NK-92 (cell line): ENCODE data around the gene RNF133.
"Not testable (repeated sequence)": the region's sequence is repeated elsewhere in the genome, so short reads cannot be mapped to it uniquely, and the experiment has no call there.

Experiments used
- DNase-seq: peaks from one replicate; lab custom pipeline; 2025; ENCODE audit not compliant: unreplicated experiment; lab: John Stamatoyannopoulos, UW

The RNF133 gene

GRCh38 chr7:122691569-122692235 is 7.2 kb downstream of the RNF133 start:
- no peak for DNase-seq

DNA sequence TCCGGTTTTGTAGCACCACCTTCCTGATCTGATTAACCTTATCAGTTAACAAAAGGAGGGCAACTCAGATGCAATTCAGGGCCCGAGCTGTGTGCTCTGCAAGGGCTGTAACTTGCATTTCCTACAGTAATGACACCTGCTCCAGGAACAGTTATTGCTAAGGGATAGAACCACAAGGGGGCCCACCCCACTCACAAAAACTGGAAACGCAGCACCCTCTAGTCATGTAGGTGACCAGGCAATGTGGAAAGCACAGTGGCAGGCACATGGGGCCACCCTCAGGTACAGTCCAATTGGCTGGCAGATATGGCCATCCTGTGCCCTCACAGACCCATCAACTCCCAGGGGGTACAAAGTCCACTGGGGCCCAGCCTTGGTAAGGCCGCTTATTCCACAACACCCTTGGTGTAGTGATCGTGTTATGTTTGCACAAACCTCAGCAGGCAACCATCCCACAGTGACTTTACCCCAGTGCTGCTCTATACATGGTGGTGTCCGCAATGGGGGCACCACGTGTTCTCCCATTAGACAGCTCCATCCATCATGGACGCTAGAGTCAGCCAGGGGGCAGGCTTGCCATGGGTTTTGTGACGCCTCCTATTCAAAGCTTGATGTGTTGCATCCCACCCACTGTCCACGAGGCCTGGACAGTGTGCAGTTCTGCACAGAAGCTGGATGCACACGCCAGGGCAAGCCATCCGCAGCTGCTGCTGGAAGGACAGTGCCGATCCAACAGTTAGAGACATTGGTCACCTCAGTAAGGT is 9.4 kb downstream of the RNF133 start:
- DNase-seq, result no peak

DNA sequence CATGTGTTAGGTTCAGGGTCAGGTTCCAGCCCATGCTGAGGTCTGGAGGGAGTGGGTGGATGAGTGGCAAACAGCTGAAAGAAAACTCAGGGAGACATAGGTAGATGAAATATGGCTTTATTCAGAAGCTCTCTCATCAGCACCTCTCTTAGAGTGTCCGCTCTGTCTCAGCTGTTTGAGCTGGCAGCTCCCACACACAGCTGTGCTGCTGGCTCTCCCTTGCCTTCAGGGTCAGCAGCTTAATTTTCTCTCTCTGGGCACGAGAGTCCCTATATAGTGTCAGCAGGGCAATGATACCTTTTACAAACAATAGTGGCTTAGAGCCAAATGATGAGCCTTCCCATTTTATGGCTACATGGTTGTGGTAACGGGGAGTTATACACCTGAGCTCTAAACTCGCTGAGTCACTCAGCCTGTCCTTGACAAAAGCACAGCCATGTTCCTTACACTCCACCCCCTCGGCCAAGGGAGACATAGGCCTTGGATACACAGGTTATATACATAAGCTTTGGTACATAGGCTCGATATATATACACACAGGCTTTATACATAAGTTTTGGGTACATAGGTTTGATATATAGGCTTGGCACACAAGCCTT is 10.4 kb downstream of the RNF133 start:
- no peak for DNase-seq

- no peak for DNase-seq
Observed at GRCh38 chr7:122686360-122686878, 12.5 kb downstream of the RNF133 start.

- no peak for DNase-seq
Observed at GRCh38 chr7:122684504-122684903, 14.4 kb downstream of the RNF133 start.

GRCh38 chr7:122682815-122683550 is 15.9 kb downstream of the RNF133 start:
- no peak for DNase-seq

DNA sequence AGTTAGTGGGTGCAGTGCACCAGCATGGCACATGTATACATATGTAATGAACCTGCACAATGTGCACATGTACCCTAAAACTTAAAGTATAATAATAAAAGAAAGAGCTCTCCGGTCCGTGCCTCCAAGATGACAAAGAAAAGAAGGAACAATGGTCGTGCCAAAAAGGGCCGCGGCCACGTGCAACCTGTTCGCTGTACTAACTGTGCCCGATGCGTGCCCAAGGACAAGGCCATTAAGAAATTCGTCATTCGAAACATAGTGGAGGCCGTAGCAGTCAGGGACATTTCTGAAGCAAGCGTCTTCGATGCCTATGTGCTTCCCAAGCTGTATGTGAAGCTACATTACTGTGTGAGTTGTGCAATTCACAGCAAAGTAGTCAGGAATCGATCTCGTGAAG is 17.7 kb downstream of the RNF133 start:
- DNase-seq, result not testable (repeated sequence)

GRCh38 chr7:122679813-122680212 is 19.1 kb downstream of the RNF133 start:
- no peak for DNase-seq

DNA sequence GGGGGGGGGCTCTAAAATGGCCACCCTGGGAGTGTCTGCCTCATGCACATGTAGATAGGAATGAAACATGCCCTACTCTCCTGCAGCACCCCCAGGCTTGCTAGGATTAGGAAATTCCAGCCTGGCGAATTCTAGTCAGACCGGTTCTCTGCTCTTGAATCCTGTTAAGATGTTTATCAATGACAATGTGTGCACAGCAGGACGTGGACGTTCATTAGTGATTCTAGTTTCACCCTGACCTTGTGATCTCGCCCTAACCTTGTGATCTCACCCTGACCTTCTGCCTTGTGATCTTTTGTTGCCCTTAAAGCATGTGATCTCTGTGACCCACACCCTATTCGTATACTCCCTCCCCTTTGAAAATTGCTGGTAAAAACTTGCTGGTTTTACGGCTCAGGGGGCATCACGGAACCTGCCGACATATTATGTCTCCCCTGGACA is 19.6 kb downstream of the RNF133 start:
- DNase-seq, result not testable (repeated sequence)

DNA sequence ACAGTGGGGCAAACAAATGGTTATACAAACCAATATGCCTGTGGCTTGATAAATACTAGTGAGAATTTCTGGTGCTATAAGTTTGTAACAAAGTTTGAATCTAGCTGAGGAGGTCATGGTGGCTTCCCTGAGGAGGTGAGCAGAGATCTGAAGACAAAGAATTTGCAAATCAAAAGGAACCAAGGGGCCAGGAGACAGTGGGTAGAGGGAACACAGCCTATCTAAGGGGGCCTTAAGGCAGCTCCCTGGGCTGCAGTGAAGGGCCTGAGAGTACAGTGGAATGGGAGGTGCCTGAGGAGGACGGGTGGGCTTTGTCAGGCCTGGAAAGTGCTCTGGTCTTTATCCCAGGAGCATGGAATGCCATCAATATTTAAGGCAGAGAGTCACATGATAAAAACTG is 21.8 kb downstream of the RNF133 start:
- no peak for DNase-seq

GRCh38 chr7:122676466-122676865 is 22.5 kb downstream of the RNF133 start:
- DNase-seq, result no peak

GRCh38 chr7:122675621-122676020 is 23.3 kb downstream of the RNF133 start:
- no peak for DNase-seq

DNA sequence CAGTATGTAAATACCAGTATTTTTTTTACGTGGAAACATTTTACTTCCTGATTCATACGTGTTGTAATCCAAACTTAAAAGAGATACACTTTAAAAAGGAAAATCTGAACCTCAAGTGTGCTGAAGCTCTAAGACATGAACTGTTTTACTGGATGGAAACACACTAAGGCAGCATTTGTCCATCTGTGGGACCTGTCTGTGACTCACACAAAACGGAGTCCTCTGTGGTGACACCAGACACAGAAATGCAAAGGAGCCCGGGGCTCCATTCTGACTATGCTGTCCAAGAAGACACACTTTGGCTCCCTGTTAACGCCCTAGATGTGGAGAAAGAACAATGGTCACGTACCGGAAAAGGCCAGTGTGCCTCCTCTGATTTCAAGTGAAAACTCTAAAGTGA is 23.9 kb downstream of the RNF133 start:
- no peak for DNase-seq

DNA sequence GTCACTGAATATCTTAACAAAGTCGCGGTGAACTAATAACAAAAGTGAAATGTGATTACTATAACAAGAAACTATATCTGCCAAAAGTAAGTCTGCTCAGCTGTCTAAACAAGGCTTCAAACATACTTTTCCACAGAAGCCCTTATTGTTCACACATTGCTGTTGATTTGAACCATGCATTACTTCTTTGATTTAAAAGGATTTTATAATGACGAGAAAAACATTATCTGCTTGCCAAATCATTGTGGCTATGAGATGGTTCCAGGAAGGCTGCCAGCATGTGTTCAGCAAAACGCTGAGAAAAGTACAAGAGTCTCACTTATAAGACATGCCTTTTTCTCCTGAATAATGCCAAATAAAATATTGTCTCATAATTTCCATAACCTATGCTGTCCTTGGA is 24.4 kb downstream of the RNF133 start:
- DNase-seq, result no peak

DNA sequence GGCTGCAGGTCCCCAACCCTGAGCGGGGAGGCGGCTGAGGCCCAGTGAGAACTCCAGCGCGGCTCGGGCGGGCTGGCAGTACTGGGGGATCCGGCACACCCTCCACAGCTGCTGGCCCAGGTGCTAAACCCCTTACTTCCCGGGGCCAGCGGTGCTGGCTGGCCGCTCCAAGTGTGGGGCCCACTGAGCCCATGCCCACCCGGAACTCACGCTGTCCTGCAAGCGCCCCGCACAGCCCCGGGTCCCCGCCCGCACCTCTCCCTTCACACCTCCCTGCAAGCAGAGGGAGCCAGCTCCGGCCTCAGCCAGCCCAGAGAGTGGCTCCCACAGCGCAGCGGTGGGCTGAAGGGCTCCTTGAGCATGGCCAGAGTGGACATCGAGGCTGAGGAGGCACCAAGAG is 25.0 kb downstream of the RNF133 start:
- DNase-seq, result no peak

GRCh38 chr7:122672536-122672935 is 26.4 kb downstream of the RNF133 start:
- no peak for DNase-seq

GRCh38 chr7:122663733-122664132 is 35.2 kb downstream of the RNF133 start:
- no peak for DNase-seq

GRCh38 chr7:122658856-122659255 is 40.1 kb downstream of the RNF133 start:
- DNase-seq, result no peak

DNA sequence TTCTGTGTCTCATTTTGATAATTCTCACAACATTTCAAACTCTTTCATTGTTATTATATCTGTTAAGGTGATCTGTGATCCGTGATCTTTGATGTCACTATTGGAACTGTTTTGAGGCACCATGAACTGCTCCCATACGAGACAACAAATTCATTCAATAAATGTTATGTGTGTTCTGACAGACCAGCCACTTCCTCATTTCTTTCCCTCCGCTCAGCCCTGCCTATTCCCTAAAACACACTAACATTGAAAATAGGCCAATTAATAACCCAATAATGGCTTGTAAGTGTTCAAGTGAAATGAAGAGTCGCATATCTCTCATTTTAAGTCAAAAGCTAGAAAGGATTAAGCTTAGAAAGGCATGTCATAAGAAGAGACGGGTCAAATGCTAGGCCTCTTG is 45.2 kb downstream of the RNF133 start:
- no peak for DNase-seq

DNA sequence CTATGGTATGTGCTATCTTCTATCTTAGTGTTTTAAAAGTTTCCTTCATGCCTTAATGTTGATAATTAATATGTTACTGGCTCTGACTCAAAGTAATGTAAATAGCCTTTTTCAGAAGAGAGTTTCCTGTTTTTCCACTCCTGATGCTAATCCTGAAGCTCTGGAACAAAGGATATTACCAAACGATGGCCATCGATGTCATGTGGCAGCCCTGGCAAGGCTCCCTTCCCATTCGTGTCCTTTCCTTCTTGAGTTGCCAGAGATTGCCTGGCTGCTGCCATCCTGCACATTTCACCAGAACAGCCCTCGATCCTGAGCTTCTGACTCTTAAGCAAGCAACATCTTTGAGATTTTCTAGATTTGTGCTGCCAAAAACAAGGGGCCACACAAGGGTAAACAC is 46.0 kb downstream of the RNF133 start:
- DNase-seq, result no peak

DNA sequence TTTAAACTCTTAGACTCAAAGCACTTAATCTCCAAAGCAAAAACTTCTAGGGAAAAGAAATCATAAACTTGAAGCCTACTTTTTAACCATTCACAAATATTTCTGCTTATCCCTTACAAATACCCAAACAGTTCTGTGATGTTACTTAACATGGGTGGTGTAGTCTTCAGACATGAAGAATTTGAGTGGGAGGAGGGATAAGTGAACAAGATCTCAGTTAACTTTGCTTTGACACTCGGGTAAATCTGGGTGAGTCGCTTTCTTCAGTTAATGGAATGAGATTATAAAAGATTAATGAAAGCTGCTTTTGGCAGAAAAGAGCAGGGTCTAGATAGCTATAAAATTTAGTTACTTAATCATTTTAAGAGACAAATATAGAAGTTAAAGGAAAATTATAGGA is 47.5 kb downstream of the RNF133 start:
- DNase-seq, result no peak
